CD4-positive, alpha-beta T cell treated with Interleukin-21 for 1 hour (primary cell): Measurements from ENCODE around the gene YIPF3.
A peak's percentile ranks its signal among the peaks of the same experiment; 100 is the strongest.
"Not testable (repeated sequence)": the region's sequence is repeated elsewhere in the genome, so short reads cannot be mapped to it uniquely, and the experiment has no call there.

Source experiments
- DNase-seq: peaks from one replicate; pipeline ENCODE4 v3.0.0-alpha.2; 2020

The YIPF3 gene

GRCh38 chr6:43516697-43517504 lies at the start of gene YIPF3, which contains the start of gene POLR1C:
Gene YIPF3 (minus strand): TSS chr6:43516926. CDS start chr6:43516807, 119 bp downstream.
Gene POLR1C (plus strand): TSS chr6:43517089. CDS start chr6:43517110, 21 bp downstream.
- peak; percentile 96 for DNase-seq

- DNase-seq, result no peak
Measured at GRCh38 chr6:43559328-43559727, 42.6 kb upstream of the YIPF3 start.

- not testable (repeated sequence) for DNase-seq
Measured at GRCh38 chr6:43557620-43558019, 40.9 kb upstream of the YIPF3 start.

- no peak for DNase-seq
Measured at GRCh38 chr6:43547222-43547621, 30.5 kb upstream of the YIPF3 start.

GRCh38 chr6:43544461-43544860 lies 27.7 kb upstream of the YIPF3 start:
- DNase-seq, result peak; percentile 8

GRCh38 chr6:43541774-43542471 lies 25.2 kb upstream of the YIPF3 start:
- DNase-seq, result no peak

GRCh38 chr6:43540507-43540906 lies 23.8 kb upstream of the YIPF3 start:
- DNase-seq, result no peak

GRCh38 chr6:43539409-43539808 lies 22.7 kb upstream of the YIPF3 start:
- DNase-seq, result not testable (repeated sequence)

GRCh38 chr6:43538986-43539385 lies 22.3 kb upstream of the YIPF3 start:
- not testable (repeated sequence) for DNase-seq

- DNase-seq, result no peak
Measured at GRCh38 chr6:43532201-43532600, 15.5 kb upstream of the YIPF3 start.

GRCh38 chr6:43524483-43524961 lies 7.8 kb upstream of the YIPF3 start:
- no peak for DNase-seq

GRCh38 chr6:43523284-43523683 lies 6.6 kb upstream of the YIPF3 start:
- DNase-seq, result no peak

- no peak for DNase-seq
Measured at GRCh38 chr6:43522547-43523261, 6.0 kb upstream of the YIPF3 start.

- DNase-seq, result no peak
Measured at GRCh38 chr6:43521836-43522235, 5.1 kb upstream of the YIPF3 start.

- DNase-seq, result no peak
Measured at GRCh38 chr6:43520097-43520496, 3.4 kb upstream of the YIPF3 start.

GRCh38 chr6:43517505-43518357 lies 1.0 kb upstream of the YIPF3 start:
- DNase-seq, result no peak

- DNase-seq, result no peak
Measured at GRCh38 chr6:43516367-43516696, 394 bp downstream of the YIPF3 start.

GRCh38 chr6:43515808-43516207 lies 918 bp downstream of the YIPF3 start:
- no peak for DNase-seq

GRCh38 chr6:43511824-43512415 lies 4.8 kb downstream of the YIPF3 start:
- no peak for DNase-seq

- no peak for DNase-seq
Measured at GRCh38 chr6:43510827-43511163, 5.9 kb downstream of the YIPF3 start.

GRCh38 chr6:43509984-43510826 lies 6.5 kb downstream of the YIPF3 start, which contains the start of gene LRRC73:
Gene LRRC73 (minus strand): TSS chr6:43510346. CDS start chr6:43509785, 561 bp downstream.
- DNase-seq, result peak; percentile 81
